PC-3 (cell line): ENCODE data around the gene RNU5B-1. TPM values are rescaled to one million over a fixed set of nuclear protein-coding genes. Genes with fewer than 3 reads are reported as not detected.

ENCODE experiments used
- ATAC-seq: fragments of 200-7000 bp; cut with Tn5 transposase; 2 replicates; pipeline ENCODE4 v1.9.1; 2020; ENCODE audit warnings: mild to moderate bottlenecking, moderate library complexity
- BruUV-seq: library from RNA; stranded (reverse); fragments of 400-500 nt; replicated peaks from 2 replicates; lab custom pipeline; 2021; lab: Mats Ljungman, UMichigan
- CTCF ChIA-PET: fragments of 300-600 bp; sonication (Branson Sonifier 250); formaldehyde crosslinking; loops from one replicate; lab custom pipeline; 2022; ENCODE audit warnings: antibody characterized with exemption; lab: Charles Lee
- POLR2A ChIA-PET: fragments of 300-600 bp; sonication (Branson Sonifier 250); formaldehyde crosslinking; loops from one replicate; lab custom pipeline; 2022; ENCODE audit warnings: antibody characterized with exemption; ENCODE audit not compliant: unreplicated experiment; lab: Charles Lee
- DNase-seq: peaks from one replicate; pipeline ENCODE4 v3.0.0-alpha.2; 2015
- H2AFZ ChIP-seq: fragments of 300-600 bp; sonication (generic); 2 replicates; pipeline ENCODE4 v1.6.0; 2016; ENCODE audit warnings: antibody characterized with exemption, low read length
- H3F3A ChIP-seq: fragments of 300-600 bp; sonication (generic); one replicate; pipeline ENCODE4 v1.6.0; 2017; ENCODE audit warnings: antibody characterized with exemption, low read length, control low read depth, mild to moderate bottlenecking; ENCODE audit not compliant: unreplicated experiment
- H3K27ac ChIP-seq: fragments of 300-600 bp; sonication (generic); 2 replicates; pipeline ENCODE4 v1.5.1; 2016; ENCODE audit warnings: mild to moderate bottlenecking, low read length
- H3K27me3 ChIP-seq: fragments of 300-600 bp; sonication (generic); 2 replicates; pipeline ENCODE4 v1.6.1; 2016; ENCODE audit warnings: low read length, mixed read lengths
- H3K36me3 ChIP-seq: fragments of 300-600 bp; sonication (generic); 2 replicates; pipeline ENCODE4 v1.6.1; 2016; ENCODE audit warnings: low read depth, mixed run types, low read length, mixed read lengths
- H3K4me1 ChIP-seq: fragments of 300-600 bp; sonication (generic); 2 replicates; pipeline ENCODE4 v1.5.1; 2016; ENCODE audit warnings: low read length; ENCODE audit not compliant: insufficient read depth
- H3K4me2 ChIP-seq: fragments of 300-600 bp; sonication (generic); 2 replicates; pipeline ENCODE4 v1.6.0; 2016; ENCODE audit warnings: low read length
- H3K4me3 ChIP-seq: fragments of 300-600 bp; sonication (generic); 2 replicates; pipeline ENCODE4 v1.5.1; 2016; ENCODE audit warnings: mild to moderate bottlenecking, low read length, mixed read lengths
- H3K79me2 ChIP-seq: fragments of 300-600 bp; sonication (generic); 2 replicates; pipeline ENCODE4 v1.6.1; 2017; ENCODE audit warnings: low read length, mixed read lengths
- H3K9ac ChIP-seq: fragments of 300-600 bp; sonication (generic); 2 replicates; pipeline ENCODE4 v1.6.0; 2016; ENCODE audit warnings: mild to moderate bottlenecking, low read length
- H3K9me2 ChIP-seq: fragments of 300-600 bp; sonication (generic); replicated peaks from 2 replicates; pipeline ENCODE4 v1.6.1; 2016; ENCODE audit warnings: mixed run types, low read length, mixed read lengths
- H3K9me3 ChIP-seq: fragments of 300-600 bp; sonication (generic); 2 replicates; pipeline ENCODE4 v1.6.1; 2016; ENCODE audit warnings: low read length, mixed read lengths
- H4K20me1 ChIP-seq: fragments of 300-600 bp; sonication (generic); 2 replicates; pipeline ENCODE4 v1.6.1; 2016; ENCODE audit warnings: low read length, mixed read lengths
- EZH2 ChIP-seq: fragments of 300-600 bp; sonication (generic); IDR thresholded peaks from one replicate; pipeline ENCODE4 v1.6.1; 2017; ENCODE audit warnings: antibody characterized with exemption, mild to moderate bottlenecking, low read length; ENCODE audit not compliant: unreplicated experiment
- EZH2phosphoT487 ChIP-seq: fragments of 300-600 bp; sonication (generic); IDR thresholded peaks from 2 replicates; pipeline ENCODE4 v1.6.1; 2018; ENCODE audit warnings: mild to moderate bottlenecking, antibody characterized with exemption, low read length, borderline replicate concordance
- intact Hi-C: fragments of 100-400 bp; cut with micrococcal nuclease; formaldehyde crosslinking; loops from 2 replicates; pipeline ENCODE4 v1.9.0; 2023
- total RNA-seq: library from RNA; depleted of rRNA; stranded (reverse); fragments of >200 nt; gene quantifications from 2 replicates; pipeline ENCODE4 v1.2.3, GENCODE V29; 2014
- TF ChIP-seq, protein P1 (sequence below): fragments of 300-600 bp; sonication (generic); conservative IDR thresholded peaks from 2 replicates; pipeline ENCODE4 v1.5.1; 2017; ENCODE audit warnings: antibody characterized with exemption, low read depth, mild to moderate bottlenecking, low read length

RNU5B-1 gene
- total RNA-seq, 1 experiment from 2014 or later = not detected

- H2AFZ ChIP-seq = no peak overlapping the region
- DNase-seq = no peak
- ChIA-PET CTCF (no interaction called here), POLR2A (no interaction called here)
- no peak overlapping the region for H3K4me2 ChIP-seq
- no TSS peak for BruUV-seq
- H3K27ac ChIP-seq = no peak overlapping the region
- H3K9me2 ChIP-seq = no peaks in the 10 kb centered on the region
- TF ChIP-seq EZH2 (no peak), EZH2phosphoT487 (no peak)
- TF ChIP-seq, protein P1, sequence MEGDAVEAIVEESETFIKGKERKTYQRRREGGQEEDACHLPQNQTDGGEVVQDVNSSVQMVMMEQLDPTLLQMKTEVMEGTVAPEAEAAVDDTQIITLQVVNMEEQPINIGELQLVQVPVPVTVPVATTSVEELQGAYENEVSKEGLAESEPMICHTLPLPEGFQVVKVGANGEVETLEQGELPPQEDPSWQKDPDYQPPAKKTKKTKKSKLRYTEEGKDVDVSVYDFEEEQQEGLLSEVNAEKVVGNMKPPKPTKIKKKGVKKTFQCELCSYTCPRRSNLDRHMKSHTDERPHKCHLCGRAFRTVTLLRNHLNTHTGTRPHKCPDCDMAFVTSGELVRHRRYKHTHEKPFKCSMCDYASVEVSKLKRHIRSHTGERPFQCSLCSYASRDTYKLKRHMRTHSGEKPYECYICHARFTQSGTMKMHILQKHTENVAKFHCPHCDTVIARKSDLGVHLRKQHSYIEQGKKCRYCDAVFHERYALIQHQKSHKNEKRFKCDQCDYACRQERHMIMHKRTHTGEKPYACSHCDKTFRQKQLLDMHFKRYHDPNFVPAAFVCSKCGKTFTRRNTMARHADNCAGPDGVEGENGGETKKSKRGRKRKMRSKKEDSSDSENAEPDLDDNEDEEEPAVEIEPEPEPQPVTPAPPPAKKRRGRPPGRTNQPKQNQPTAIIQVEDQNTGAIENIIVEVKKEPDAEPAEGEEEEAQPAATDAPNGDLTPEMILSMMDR = no peak
- H3K4me3 ChIP-seq = no peak overlapping the region
- no peaks in the 10 kb centered on the region for H3K4me1 ChIP-seq
- ATAC-seq = no peak
- H3K9ac ChIP-seq = no peak overlapping the region
- no peaks in the 10 kb centered on the region for H3K79me2 ChIP-seq
- H3K27me3 ChIP-seq = no peaks in the 10 kb centered on the region
- no peaks in the 10 kb centered on the region for H3K36me3 ChIP-seq
- H3F3A ChIP-seq = no peaks in the 10 kb centered on the region
- intact Hi-C loops = no loop called here
- H4K20me1 ChIP-seq = no peaks in the 10 kb centered on the region
- H3K9me3 ChIP-seq = no peaks in the 10 kb centered on the region
These were observed 7.3 kb downstream of the RNU5B-1 start for GRCh38 chr15:65311760-65312159.

DNA sequence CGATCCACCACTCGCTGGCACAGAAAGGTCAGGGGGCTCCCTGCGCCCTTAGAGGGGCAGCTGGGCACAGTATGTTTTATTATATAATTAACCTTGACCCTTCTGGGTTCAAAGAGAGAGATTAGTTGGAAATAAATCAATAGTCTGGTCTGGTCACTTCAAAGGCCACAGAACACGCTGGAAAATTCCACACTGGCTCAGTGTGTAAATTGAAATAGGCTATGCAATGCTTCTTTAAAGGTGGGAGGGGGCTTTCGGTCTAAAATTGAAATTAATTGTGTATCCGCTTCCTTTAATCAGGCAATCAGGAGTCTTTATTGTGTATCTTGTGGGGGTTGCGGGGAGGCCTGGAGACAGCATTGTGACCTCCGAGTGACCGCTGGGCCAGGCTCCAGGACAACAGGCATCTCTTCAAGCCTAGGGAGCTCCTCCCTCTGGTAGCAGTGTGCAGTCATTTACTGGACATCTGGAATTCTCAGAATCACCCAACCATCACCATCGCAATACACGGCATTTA is 8.0 kb downstream of the RNU5B-1 start:
- Histone ChIP-seq H3F3A (no peaks in the 10 kb centered on the region), H2AFZ (no peak overlapping the region), H4K20me1 (no peaks in the 10 kb centered on the region), H3K27ac (no peak overlapping the region), H3K4me1 (no peaks in the 10 kb centered on the region), H3K4me2 (no peak overlapping the region), H3K79me2 (no peaks in the 10 kb centered on the region), H3K9ac (no peak overlapping the region), H3K27me3 (no peaks in the 10 kb centered on the region), H3K9me3 (no peaks in the 10 kb centered on the region), H3K9me2 (no peaks in the 10 kb centered on the region), H3K36me3 (no peaks in the 10 kb centered on the region), H3K4me3 (no peak overlapping the region)
- no TSS peak for BruUV-seq
- CTCF ChIA-PET = no interaction called here
- DNase-seq (no peak), ATAC-seq (no peak)
- TF ChIP-seq EZH2phosphoT487 (no peak), EZH2 (no peak)
- TF ChIP-seq, protein P1 = no peak
- POLR2A ChIA-PET = no interaction called here
- intact Hi-C loops = no loop called here

DNA sequence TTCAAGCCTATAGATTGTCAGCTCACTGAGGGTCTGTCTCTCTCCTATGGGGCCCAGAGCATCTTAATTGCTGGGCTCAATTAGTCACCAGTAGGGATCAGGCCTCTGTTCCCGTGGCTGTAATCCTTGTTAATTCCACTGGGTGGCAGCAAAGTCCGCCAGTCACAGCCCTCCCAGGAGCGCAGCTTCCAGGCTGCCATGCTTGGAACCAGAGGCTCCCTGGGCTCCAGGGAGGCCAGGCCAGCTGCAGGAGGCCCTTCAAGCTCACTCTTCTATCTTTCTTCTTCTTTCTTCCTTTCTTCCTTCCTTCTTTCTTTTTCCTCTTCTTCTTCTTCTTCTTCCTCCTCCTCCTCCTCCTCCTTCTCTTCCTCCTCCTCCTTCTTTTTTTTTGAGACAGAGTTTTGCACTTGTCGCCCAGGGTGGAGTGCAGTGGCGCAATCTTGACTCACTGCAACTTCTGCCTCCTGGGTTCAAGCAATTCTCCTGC is 14.4 kb downstream of the RNU5B-1 start:
- H4K20me1 ChIP-seq = no peaks in the 10 kb centered on the region
- H3K9me3 ChIP-seq = no peaks in the 10 kb centered on the region
- no peaks in the 10 kb centered on the region for H3K36me3 ChIP-seq
- no peaks in the 10 kb centered on the region for H3K9me2 ChIP-seq
- intact Hi-C loops = loop anchor here (1.0 to 2.0 kb wide), 2 partner anchors 66 to 82 kb away; no protein-coding TSS in a partner anchor
- no TSS peak for BruUV-seq
- ATAC-seq (peak; percentile 99), DNase-seq (peak; percentile 84)
- H3K27me3 ChIP-seq = no peaks in the 10 kb centered on the region
- no peaks in the 10 kb centered on the region for H3F3A ChIP-seq
- ChIA-PET CTCF (interaction anchor here (0.6 to 1.1 kb wide), 3 partner anchors 9 to 149 kb away, joined by 3 to 4 read pairs (median 3); no protein-coding TSS in a partner anchor), POLR2A (interaction anchor here (0.6 kb wide), 1 partner anchor 230 kb away, joined by 5 read pairs; no protein-coding TSS in a partner anchor)
- H3K79me2 ChIP-seq = no peaks in the 10 kb centered on the region
- no peak overlapping the region for H3K27ac ChIP-seq
- H3K9ac ChIP-seq = no peak overlapping the region
- H3K4me2 ChIP-seq = no peak overlapping the region
- no peak overlapping the region for H3K4me3 ChIP-seq
- TF ChIP-seq, protein P1 = peak; percentile 84
- TF ChIP-seq EZH2 (no peak), EZH2phosphoT487 (no peak)
- H2AFZ ChIP-seq = no peak overlapping the region
- H3K4me1 ChIP-seq = no peaks in the 10 kb centered on the region
